Measurements from ENCODE around the gene PDP2. TPM values are rescaled to one million over a fixed set of nuclear protein-coding genes. Genes with fewer than 3 reads are reported as not detected.

PDP2 gene
- total and polyA plus RNA-seq, 9 of the 15 experiments (the other 6 are each of a cell fraction or from before 2014, with no cell fraction given): 2.5 to 24.3 (median 7.2) TPM

DNA sequence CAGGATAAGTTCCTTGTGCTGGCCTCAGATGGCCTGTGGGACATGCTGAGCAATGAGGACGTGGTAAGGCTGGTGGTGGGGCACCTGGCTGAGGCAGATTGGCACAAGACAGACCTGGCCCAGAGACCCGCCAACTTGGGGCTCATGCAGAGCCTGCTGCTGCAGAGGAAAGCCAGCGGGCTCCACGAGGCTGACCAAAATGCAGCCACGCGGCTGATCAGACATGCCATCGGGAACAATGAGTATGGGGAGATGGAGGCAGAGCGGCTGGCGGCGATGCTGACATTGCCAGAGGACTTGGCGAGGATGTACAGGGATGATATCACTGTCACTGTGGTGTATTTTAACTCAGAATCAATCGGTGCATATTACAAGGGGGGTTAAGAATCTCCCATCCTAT lies 5.2 kb downstream of the PDP2 start:
- ATAC-seq (no peak), DNase-seq (ENCODE audit: extremely low read depth in 1 of 4, low spot score in 3 of 4) (no peak), FAIRE-seq (no peak)
- no peaks in the 10 kb centered on the region for H3K9me3 ChIP-seq (replicated peaks; ENCODE audit: control insufficient read depth, insufficient read depth, low read depth, low read length)
- no peak overlapping the region for H3K4me3 ChIP-seq
- ChIA-PET POLR2A (interaction anchor here (1.8 kb wide), 1 partner anchor 15 kb away, joined by 5 read pairs; no protein-coding TSS in a partner anchor), CTCF (ENCODE audit: low intra/inter-chr PET ratio) (interaction anchor here (0.5 kb wide), 1 partner anchor 11 kb away, joined by 3 read pairs; no protein-coding TSS in a partner anchor)
- peaks cover 22 to 28% of the 10 kb centered on the region in 2 experiments for H3K4me1 ChIP-seq (replicated peaks in 1 of 2; ENCODE audit: control insufficient read depth in 2 of 2, insufficient read depth in 2 of 2, low read length in 2 of 2)
- H3K4me2 ChIP-seq (ENCODE audit: insufficient read depth, low read length): no peak overlapping the region
- in situ Hi-C loops (cut with MboI): no loop called here
- H3K79me2 ChIP-seq (ENCODE audit: control insufficient read depth, insufficient read depth, low read length): peaks cover 20% of the 10 kb centered on the region
- TF ChIP-seq GTF2A2 (tag; IDR thresholded peaks at IDR 0.05): no peak
- TF ChIP-seq RBFOX2 (IDR thresholded peaks at IDR 0.05; ENCODE audit: low read depth, low read length): peak; percentile 39; the same call in 1 of the 2 replicates
- intact Hi-C loops (cut with micrococcal nuclease): no loop called here
- H3K9ac ChIP-seq (ENCODE audit: insufficient read depth in 1 of 2, low read depth in 2 of 2, low read length in 2 of 2): peak overlapping the region in 1 of 2 experiments; percentile 43; a peak in 1 of 4 replicates
- H3K27ac ChIP-seq (ENCODE audit: extremely low read depth, low read depth, low read length): no peak overlapping the region
- H2AFZ ChIP-seq (ENCODE audit: low read depth, low read length): no peak overlapping the region
- H3K36me3 ChIP-seq (ENCODE audit: control insufficient read depth, insufficient read depth, low read length): peaks cover 59% of the 10 kb centered on the region
- no peaks in the 10 kb centered on the region; the same call in none of the 2 replicates for H4K20me1 ChIP-seq (replicated peaks; ENCODE audit: control insufficient read depth, insufficient read depth, low read length)
- no peaks in the 10 kb centered on the region for H3K9me1 ChIP-seq (ENCODE audit: control insufficient read depth, insufficient read depth, low read length)
- no peaks in the 10 kb centered on the region for H3K27me3 ChIP-seq (ENCODE audit: control insufficient read depth in 2 of 2, insufficient read depth in 2 of 2, low read length in 2 of 2)
- BruUV-seq (replicated peaks): no TSS peak
- 90% methylated on average over 11 of the region's 12 CpGs for WGBS (ENCODE audit: insufficient coverage, low coverage, missing lambda C conversion rate)

DNA sequence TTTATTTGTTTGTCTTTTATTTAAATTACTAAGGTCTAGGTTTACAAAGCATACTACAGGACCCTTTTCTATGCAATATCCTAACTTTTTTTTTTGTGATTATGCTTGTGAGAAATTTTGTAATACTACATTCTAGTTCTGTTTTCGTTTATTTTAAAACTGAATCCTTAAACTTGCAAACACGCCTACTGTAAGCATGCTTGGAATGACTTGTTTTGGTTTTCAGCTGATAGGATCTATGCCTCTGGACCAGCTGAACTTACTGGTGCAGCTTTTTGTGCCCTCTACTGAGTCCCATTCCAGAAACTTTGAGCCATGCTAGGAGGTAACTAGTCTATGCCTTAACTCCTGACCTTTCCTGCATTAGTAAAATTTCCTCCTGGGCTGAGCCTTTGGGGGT lies 6.0 kb downstream of the PDP2 start:
- no peaks in the 10 kb centered on the region for H3K9me3 ChIP-seq (replicated peaks; ENCODE audit: control insufficient read depth, insufficient read depth, low read depth, low read length)
- peaks cover 66% of the 10 kb centered on the region for H3K36me3 ChIP-seq (ENCODE audit: control insufficient read depth, insufficient read depth, low read length)
- peak overlapping the region; percentile 32; the same call in 1 of the 2 replicates for H3K4me2 ChIP-seq (ENCODE audit: insufficient read depth, low read length)
- H3K9ac ChIP-seq (ENCODE audit: insufficient read depth in 1 of 2, low read depth in 2 of 2, low read length in 2 of 2): no peak overlapping the region
- ChIA-PET POLR2A (interaction anchor here (1.8 kb wide), 1 partner anchor 14 kb away, joined by 5 read pairs; no protein-coding TSS in a partner anchor), CTCF (ENCODE audit: low intra/inter-chr PET ratio) (no interaction called here)
- H3K4me3 ChIP-seq: no peak overlapping the region
- no peaks in the 10 kb centered on the region for H3K9me1 ChIP-seq (ENCODE audit: control insufficient read depth, insufficient read depth, low read length)
- no peak for ATAC-seq
- no peak overlapping the region for H2AFZ ChIP-seq (ENCODE audit: low read depth, low read length)
- DNase-seq (ENCODE audit: extremely low read depth in 1 of 4, low spot score in 3 of 4): no peak
- TF ChIP-seq NR3C1 (CRISPR knock-in tag; IDR thresholded peaks at IDR 0.05) (no peak), SAFB (IDR thresholded peaks at IDR 0.05; ENCODE audit: borderline replicate concordance, low read depth, low read length) (no peak), ELK3 (CRISPR knock-in tag; IDR thresholded peaks at IDR 0.05) (no peak), ZNF75A (CRISPR knock-in tag; IDR thresholded peaks at IDR 0.05) (no peak), RNF2 (IDR thresholded peaks at IDR 0.05) (no peak), HMG20A (CRISPR knock-in tag; conservative IDR thresholded peaks at IDR 0.05) (no peak), CTBP1 (IDR thresholded peaks at IDR 0.05; ENCODE audit: borderline replicate concordance) (no peak), ELF4 (CRISPR knock-in tag; IDR thresholded peaks at IDR 0.05) (no peak), SIN3A (IDR thresholded peaks at IDR 0.05; ENCODE audit: borderline replicate concordance in 2 of 2, control insufficient read depth in 1 of 2, low read depth in 2 of 2, low read length in 2 of 2) (no peak), TCF7L2 (IDR thresholded peaks at IDR 0.05; ENCODE audit: low read depth, low read length) (no peak), CHD2 (IDR thresholded peaks at IDR 0.05; ENCODE audit: low read depth, low read length) (no peak)
- no peak for FAIRE-seq
- no peaks in the 10 kb centered on the region for H3K27me3 ChIP-seq (ENCODE audit: control insufficient read depth in 2 of 2, insufficient read depth in 2 of 2, low read length in 2 of 2)
- BruUV-seq (replicated peaks): no TSS peak
- H3K79me2 ChIP-seq (ENCODE audit: control insufficient read depth, insufficient read depth, low read length): peaks cover 13% of the 10 kb centered on the region
- intact Hi-C loops (cut with micrococcal nuclease): no loop called here
- WGBS (ENCODE audit: insufficient coverage, low coverage, missing lambda C conversion rate): 56% methylated on average over 2 of the region's 2 CpGs
- H4K20me1 ChIP-seq (replicated peaks; ENCODE audit: control insufficient read depth, insufficient read depth, low read length): no peaks in the 10 kb centered on the region; the same call in none of the 2 replicates
- no peak overlapping the region for H3K27ac ChIP-seq (ENCODE audit: extremely low read depth, low read depth, low read length)
- in situ Hi-C loops (cut with MboI): no loop called here
- H3K4me1 ChIP-seq (replicated peaks in 1 of 2; ENCODE audit: control insufficient read depth in 2 of 2, insufficient read depth in 2 of 2, low read length in 2 of 2): peaks cover 21% of the 10 kb centered on the region in 2 experiments

Data from K562 (cell line).